Stimulated activated CD4-positive, alpha-beta T cell treated with anti-CD3 and anti-CD28 coated beads, TNF-alpha, amount 100 ng/mL, for 4 hours (primary cell): Measurements from ENCODE around the gene MTSS2.
"Not testable (repeated sequence)": the region's sequence is repeated elsewhere in the genome, so short reads cannot be mapped to it uniquely, and the experiment has no call there.

Experiments used
- DNase-seq, 3 experiments: peaks; one replicate each; pipeline ENCODE4 v3.0.0-alpha.2; 2020; ENCODE audit warnings: low read depth in 3 of 3

Gene MTSS2

GRCh38 chr16:70685061-70685937 is 554 bp downstream of the MTSS2 start:
- no peak for DNase-seq

- DNase-seq: no peak
Measured at GRCh38 chr16:70684146-70685060, 1.4 kb downstream of the MTSS2 start.

- DNase-seq: no peak
Measured at GRCh38 chr16:70683146-70683944, 2.5 kb downstream of the MTSS2 start.

- no peak for DNase-seq
Measured at GRCh38 chr16:70682239-70683145, 3.4 kb downstream of the MTSS2 start.

GRCh38 chr16:70681382-70682238 is 4.2 kb downstream of the MTSS2 start:
- no peak for DNase-seq

GRCh38 chr16:70680495-70681381 is 5.1 kb downstream of the MTSS2 start:
- DNase-seq: no peak

- no peak for DNase-seq
Measured at GRCh38 chr16:70679671-70680494, 6.0 kb downstream of the MTSS2 start.

GRCh38 chr16:70678898-70679670 is 6.8 kb downstream of the MTSS2 start:
- no peak for DNase-seq

- DNase-seq: no peak
Measured at GRCh38 chr16:70678121-70678897, 7.5 kb downstream of the MTSS2 start.

- DNase-seq: no peak
Measured at GRCh38 chr16:70677499-70678120, 8.2 kb downstream of the MTSS2 start.

- no peak for DNase-seq
Measured at GRCh38 chr16:70676675-70677498, 9.0 kb downstream of the MTSS2 start.

- no peak for DNase-seq
Measured at GRCh38 chr16:70675851-70676513, 9.9 kb downstream of the MTSS2 start.

- DNase-seq: no peak
Measured at GRCh38 chr16:70674221-70675014, 11.4 kb downstream of the MTSS2 start.

GRCh38 chr16:70670938-70671337 is 14.9 kb downstream of the MTSS2 start:
- not testable (repeated sequence) for DNase-seq
